Esophagus squamous epithelium (tissue), 4 donors: ENCODE measurements around the gene GRK5.

Experiments used
- POLR2A ChIP-seq, 4 donors: fragments of 450-650 bp; IDR thresholded peaks; one replicate each; pipeline ENCODE4 v1.6.1; 2017; ENCODE audit warnings: antibody characterized with exemption in 4 of 4, mild to moderate bottlenecking in 4 of 4, moderate library complexity in 3 of 4
- TF ChIP-seq, protein P1 (sequence below), 6 experiments: fragments of 450-650 bp in 4 of 6; fragments of 200-600 bp in 2 of 6; sonication (generic) in 2 of 6; IDR thresholded peaks; one replicate each; pipeline ENCODE4 v1.5.1; 2016 to 2019; ENCODE audit warnings: antibody characterized with exemption in 6 of 6, mild to moderate bottlenecking in 4 of 6, moderate library complexity in 4 of 6

DNA sequence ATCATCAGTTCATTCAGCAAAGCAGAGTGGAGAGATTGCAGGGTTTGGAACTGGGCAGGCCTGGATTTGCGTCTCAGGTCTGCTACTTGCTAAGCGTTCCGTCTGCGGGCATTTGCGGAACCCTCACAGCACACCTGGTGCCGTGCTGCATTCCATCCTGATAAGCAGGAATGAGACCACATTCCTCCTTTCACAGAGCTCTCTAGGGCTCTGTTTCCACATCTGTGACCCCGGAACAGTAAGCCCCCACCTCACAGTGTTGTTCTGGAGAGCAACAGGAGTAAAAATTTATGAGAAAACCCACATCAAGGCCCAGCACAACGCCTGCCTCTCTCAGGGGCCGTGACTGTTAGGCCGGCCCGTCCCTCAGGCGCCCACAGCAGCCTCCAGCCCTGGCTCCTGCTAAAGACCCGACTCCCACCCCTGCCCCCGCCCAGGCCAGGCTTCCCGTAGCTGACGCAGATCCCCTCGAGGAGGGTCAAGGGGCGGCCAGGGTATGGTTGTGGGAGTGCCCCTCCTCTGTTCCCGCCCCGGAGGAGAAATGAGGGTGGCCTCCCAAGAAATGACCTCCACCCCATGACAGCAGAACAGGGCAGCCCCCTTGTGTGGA lies 206.2 kb downstream of the GRK5 start:
- TF ChIP-seq, protein P1, sequence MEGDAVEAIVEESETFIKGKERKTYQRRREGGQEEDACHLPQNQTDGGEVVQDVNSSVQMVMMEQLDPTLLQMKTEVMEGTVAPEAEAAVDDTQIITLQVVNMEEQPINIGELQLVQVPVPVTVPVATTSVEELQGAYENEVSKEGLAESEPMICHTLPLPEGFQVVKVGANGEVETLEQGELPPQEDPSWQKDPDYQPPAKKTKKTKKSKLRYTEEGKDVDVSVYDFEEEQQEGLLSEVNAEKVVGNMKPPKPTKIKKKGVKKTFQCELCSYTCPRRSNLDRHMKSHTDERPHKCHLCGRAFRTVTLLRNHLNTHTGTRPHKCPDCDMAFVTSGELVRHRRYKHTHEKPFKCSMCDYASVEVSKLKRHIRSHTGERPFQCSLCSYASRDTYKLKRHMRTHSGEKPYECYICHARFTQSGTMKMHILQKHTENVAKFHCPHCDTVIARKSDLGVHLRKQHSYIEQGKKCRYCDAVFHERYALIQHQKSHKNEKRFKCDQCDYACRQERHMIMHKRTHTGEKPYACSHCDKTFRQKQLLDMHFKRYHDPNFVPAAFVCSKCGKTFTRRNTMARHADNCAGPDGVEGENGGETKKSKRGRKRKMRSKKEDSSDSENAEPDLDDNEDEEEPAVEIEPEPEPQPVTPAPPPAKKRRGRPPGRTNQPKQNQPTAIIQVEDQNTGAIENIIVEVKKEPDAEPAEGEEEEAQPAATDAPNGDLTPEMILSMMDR (IDR thresholded peaks at IDR 0.05): no peak
- TF ChIP-seq POLR2A (IDR thresholded peaks at IDR 0.05): no peak
